ENCODE data around the gene PFN3.
"Not testable (repeated sequence)": the region's sequence is repeated elsewhere in the genome, so short reads cannot be mapped to it uniquely, and the experiment has no call there.

The PFN3 gene

GRCh38 chr5:177365845-177366527 lies 34.5 kb downstream of the PFN3 start:
- in situ Hi-C loops (cut with MboI; ENCODE audit: low sequenced_read_pairs) = no loop called here
- Histone ChIP-seq H3K4me3 (no peak overlapping the region), H3K27me3 (ENCODE audit: low read depth) (no peaks in the 10 kb centered on the region), H3K36me3 (replicated peaks) (no peaks in the 10 kb centered on the region), H3K9me3 (no peaks in the 10 kb centered on the region), H3K4me1 (peaks cover 9% of the 10 kb centered on the region)
- no peak for DNase-seq (ENCODE audit: low spot score in 2 of 2)

- peaks cover 9% of the 10 kb centered on the region for H3K4me1 ChIP-seq
- no peaks in the 10 kb centered on the region for H3K9me3 ChIP-seq
- H3K27me3 ChIP-seq (ENCODE audit: low read depth) = no peaks in the 10 kb centered on the region
- no peaks in the 10 kb centered on the region for H3K36me3 ChIP-seq (replicated peaks)
- in situ Hi-C loops (cut with MboI; ENCODE audit: low sequenced_read_pairs) = no loop called here
- no peak for DNase-seq (ENCODE audit: low spot score in 2 of 2)
- no peak overlapping the region for H3K4me3 ChIP-seq
Measured at GRCh38 chr5:177364159-177364962, 36.1 kb downstream of the PFN3 start.

DNA sequence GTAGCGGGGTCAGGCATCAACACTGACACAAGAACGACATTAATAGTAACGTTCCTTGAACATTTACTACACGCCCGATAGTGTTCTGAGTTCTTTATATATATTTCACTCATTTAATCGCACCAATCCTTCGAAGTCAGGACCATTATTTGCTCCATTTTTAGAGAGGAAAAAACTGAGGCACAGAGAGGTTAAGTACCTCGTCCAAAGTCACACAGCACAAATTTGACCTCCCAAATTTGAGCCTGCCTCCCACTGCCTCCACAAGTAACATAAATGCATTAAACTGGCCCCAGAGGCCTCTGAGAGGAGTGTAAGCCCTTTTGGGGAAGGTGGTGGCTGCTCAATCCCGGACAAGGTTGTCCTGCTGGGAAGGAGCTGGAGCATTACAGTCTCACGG lies 36.9 kb downstream of the PFN3 start:
- peak overlapping the region; percentile 35 for H3K4me3 ChIP-seq

GRCh38 chr5:177362610-177363507 lies 37.6 kb downstream of the PFN3 start:
- no peaks in the 10 kb centered on the region for H3K9me3 ChIP-seq
- H3K36me3 ChIP-seq (replicated peaks) = no peaks in the 10 kb centered on the region
- H3K4me1 ChIP-seq = peaks cover 9% of the 10 kb centered on the region
- peak overlapping the region; percentile 35 for H3K4me3 ChIP-seq
- in situ Hi-C loops (cut with MboI; ENCODE audit: low sequenced_read_pairs) = no loop called here
- DNase-seq (ENCODE audit: low spot score in 2 of 2) = peak; percentile 65 to 80
- peaks cover 9% of the 10 kb centered on the region for H3K27me3 ChIP-seq (ENCODE audit: low read depth)

More for the DNA sequence above, 36.9 kb downstream of the PFN3 start:
- in situ Hi-C loops (cut with MboI; ENCODE audit: low sequenced_read_pairs) = no loop called here
- no peak for DNase-seq (ENCODE audit: low spot score in 2 of 2)
- Histone ChIP-seq H3K27me3 (ENCODE audit: low read depth) (peaks cover 2% of the 10 kb centered on the region), H3K9me3 (no peaks in the 10 kb centered on the region), H3K36me3 (replicated peaks) (no peaks in the 10 kb centered on the region), H3K4me1 (peaks cover 9% of the 10 kb centered on the region)

- Histone ChIP-seq H3K4me1 (peaks cover 9% of the 10 kb centered on the region), H3K36me3 (replicated peaks) (no peaks in the 10 kb centered on the region), H3K27me3 (ENCODE audit: low read depth) (peaks cover 15% of the 10 kb centered on the region), H3K9me3 (no peaks in the 10 kb centered on the region), H3K4me3 (no peak overlapping the region)
- no peak for DNase-seq (ENCODE audit: low spot score in 2 of 2)
- in situ Hi-C loops (cut with MboI; ENCODE audit: low sequenced_read_pairs) = no loop called here
Measured at GRCh38 chr5:177362292-177362609, 38.2 kb downstream of the PFN3 start.

DNA sequence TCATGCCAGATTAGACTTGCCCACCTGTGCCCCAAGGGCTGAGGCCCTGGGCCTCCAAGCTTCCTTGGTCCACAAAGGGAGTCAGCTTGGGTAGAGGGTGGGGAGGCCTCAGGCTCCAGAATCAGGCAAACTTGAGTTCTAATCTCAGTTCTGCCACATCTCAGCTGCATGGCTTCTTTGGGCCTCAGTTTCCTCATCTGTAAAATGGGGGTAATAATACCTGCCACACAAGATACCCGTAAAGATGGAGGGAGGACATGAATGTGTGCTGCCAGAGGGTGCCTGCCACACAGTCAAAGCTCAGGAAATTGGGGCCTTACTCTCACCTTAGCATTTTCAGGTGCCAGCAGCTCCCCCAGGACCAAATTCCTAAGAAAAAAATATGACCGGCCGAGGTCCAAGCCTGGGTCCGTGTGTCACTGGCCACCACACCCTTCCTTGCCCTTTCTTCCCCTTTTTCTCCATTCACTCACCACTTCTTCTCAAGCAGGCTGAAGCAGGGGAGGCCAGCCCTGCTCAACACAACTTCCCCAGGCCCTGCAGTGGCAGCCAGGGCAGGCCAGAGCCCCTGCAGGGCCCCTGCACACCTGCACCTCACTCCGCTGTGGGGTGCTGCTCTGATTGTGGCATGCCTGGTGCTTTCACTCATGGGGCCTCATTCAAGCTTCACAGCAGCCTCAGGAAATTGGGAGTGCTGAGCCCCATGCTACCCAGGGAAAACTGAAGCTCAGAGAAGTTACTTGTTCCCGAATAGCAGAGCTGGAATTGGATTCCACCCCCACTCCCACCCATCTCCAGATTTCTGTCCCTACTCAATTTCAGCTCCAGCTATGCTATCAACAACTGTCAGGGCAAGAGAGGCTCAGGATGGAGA lies 38.8 kb downstream of the PFN3 start:
- in situ Hi-C loops (cut with MboI; ENCODE audit: low sequenced_read_pairs) = no loop called here
- Histone ChIP-seq H3K27me3 (ENCODE audit: low read depth) (peaks cover 17% of the 10 kb centered on the region), H3K4me3 (no peak overlapping the region), H3K4me1 (peaks cover 7% of the 10 kb centered on the region), H3K9me3 (no peaks in the 10 kb centered on the region), H3K36me3 (replicated peaks) (no peaks in the 10 kb centered on the region)
- DNase-seq (ENCODE audit: low spot score in 2 of 2) = no peak

- in situ Hi-C loops (cut with MboI; ENCODE audit: low sequenced_read_pairs); DNase-seq (ENCODE audit: low spot score in 2 of 2); H3K9me3 ChIP-seq; H3K4me3 ChIP-seq; H3K36me3 ChIP-seq (replicated peaks); H3K4me1 ChIP-seq: not testable (repeated sequence)
- H3K27me3 ChIP-seq (ENCODE audit: low read depth) = peaks cover 17% of the 10 kb centered on the region
Measured at GRCh38 chr5:177360740-177361139, 39.7 kb downstream of the PFN3 start.

- no peak overlapping the region for H3K4me3 ChIP-seq
- no peaks in the 10 kb centered on the region for H3K36me3 ChIP-seq (replicated peaks)
- DNase-seq (ENCODE audit: low spot score in 2 of 2) = no peak
- peaks cover 17% of the 10 kb centered on the region for H3K27me3 ChIP-seq (ENCODE audit: low read depth)
- peaks cover 7% of the 10 kb centered on the region for H3K4me1 ChIP-seq
- H3K9me3 ChIP-seq = peaks cover 3% of the 10 kb centered on the region; the same call in 1 of the 2 replicates
- in situ Hi-C loops (cut with MboI; ENCODE audit: low sequenced_read_pairs) = no loop called here
Measured at GRCh38 chr5:177359860-177360259, 40.6 kb downstream of the PFN3 start.

DNA sequence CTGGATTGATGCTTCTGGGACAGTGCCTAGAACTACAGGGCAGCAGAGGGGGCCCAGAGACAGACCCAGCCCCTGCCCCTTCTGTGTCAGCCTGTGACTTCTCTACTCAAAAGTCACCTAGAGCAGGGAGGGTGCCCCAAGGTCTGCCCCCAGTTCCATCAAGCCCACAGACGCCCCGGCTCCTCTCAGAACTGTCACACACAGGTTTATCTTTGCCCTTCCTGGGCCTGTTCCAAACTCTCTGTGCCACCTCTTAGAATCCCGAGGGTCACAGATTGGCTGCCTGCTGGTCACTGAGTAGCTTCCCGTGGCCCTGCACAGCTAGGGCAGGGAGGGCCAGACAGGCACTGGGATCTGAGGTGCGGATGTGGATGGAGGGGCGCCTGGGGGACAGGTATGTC lies 41.0 kb downstream of the PFN3 start:
- peaks cover 17% of the 10 kb centered on the region for H3K27me3 ChIP-seq (ENCODE audit: low read depth)
- no peak for DNase-seq (ENCODE audit: low spot score in 2 of 2)
- H3K9me3 ChIP-seq = peaks cover 3% of the 10 kb centered on the region; the same call in 1 of the 2 replicates
- peaks cover 7% of the 10 kb centered on the region for H3K4me1 ChIP-seq
- in situ Hi-C loops (cut with MboI; ENCODE audit: low sequenced_read_pairs) = no loop called here
- no peaks in the 10 kb centered on the region for H3K36me3 ChIP-seq (replicated peaks)
- no peak overlapping the region for H3K4me3 ChIP-seq

DNA sequence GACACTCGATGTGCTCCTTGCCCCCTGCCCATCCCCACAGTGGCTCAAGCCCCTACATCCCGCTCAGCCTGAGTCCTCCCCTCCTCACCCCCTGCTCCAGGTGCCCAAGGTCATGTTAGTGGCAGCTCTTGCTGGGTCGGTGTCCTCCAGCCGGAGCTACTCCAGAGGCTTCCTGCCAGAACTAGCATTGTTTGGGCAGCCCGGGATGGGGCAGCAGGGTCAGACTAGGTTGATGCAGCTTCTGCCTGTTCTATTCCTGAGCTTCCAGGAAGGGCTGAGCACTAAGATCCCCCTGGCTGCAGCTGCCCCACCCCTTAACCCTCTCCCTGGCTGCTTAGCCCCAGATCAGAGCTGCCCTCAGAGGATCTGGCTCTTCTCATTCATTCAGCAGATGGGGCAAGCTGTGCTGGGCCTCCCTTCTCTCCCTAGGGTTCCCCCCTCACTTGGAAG lies 42.1 kb downstream of the PFN3 start:
- no peak overlapping the region for H3K4me3 ChIP-seq
- in situ Hi-C loops (cut with MboI; ENCODE audit: low sequenced_read_pairs) = no loop called here

GRCh38 chr5:177357459-177358351 lies 42.8 kb downstream of the PFN3 start, which contains the start of gene RGS14:
Gene RGS14 (plus strand): TSS chr5:177357924. CDS start chr5:177358025, 101 bp downstream.
- Histone ChIP-seq H3K4me1 (peaks cover under 1% of the 10 kb centered on the region), H3K9me3 (peaks cover 3% of the 10 kb centered on the region; the same call in 1 of the 2 replicates), H3K27me3 (ENCODE audit: low read depth) (peaks cover 17% of the 10 kb centered on the region), H3K36me3 (replicated peaks) (no peaks in the 10 kb centered on the region), H3K4me3 (no peak within 1 kb of the TSS)
- in situ Hi-C loops (cut with MboI; ENCODE audit: low sequenced_read_pairs) = no loop called here
- DNase-seq (ENCODE audit: low spot score in 2 of 2) = no peak

More for the DNA sequence above, 42.1 kb downstream of the PFN3 start:
- peaks cover 6% of the 10 kb centered on the region for H3K4me1 ChIP-seq
- peaks cover 3% of the 10 kb centered on the region; the same call in 1 of the 2 replicates for H3K9me3 ChIP-seq
- peaks cover 17% of the 10 kb centered on the region for H3K27me3 ChIP-seq (ENCODE audit: low read depth)
- DNase-seq (ENCODE audit: low spot score in 2 of 2) = no peak
- H3K36me3 ChIP-seq (replicated peaks) = no peaks in the 10 kb centered on the region

DNA sequence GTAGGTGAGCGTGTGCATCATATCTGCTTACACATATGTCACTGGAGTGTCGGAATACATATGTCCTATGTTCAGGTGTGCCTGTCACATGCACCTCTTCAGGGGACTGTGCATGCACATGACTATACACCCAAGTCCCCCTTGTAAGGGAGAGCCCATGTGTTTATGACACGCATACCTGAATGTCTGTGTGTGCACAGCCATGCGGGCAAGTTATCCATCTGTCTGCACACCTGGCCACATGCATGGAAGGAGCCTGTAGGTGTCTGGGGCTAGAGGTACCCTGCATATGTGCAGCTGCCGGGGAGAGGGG lies 43.4 kb downstream of the PFN3 start:
- H3K4me3 ChIP-seq = no peak overlapping the region
- no peak for DNase-seq (ENCODE audit: low spot score in 2 of 2)
- peaks cover 3% of the 10 kb centered on the region; the same call in 1 of the 2 replicates for H3K9me3 ChIP-seq
- H3K27me3 ChIP-seq (ENCODE audit: low read depth) = peaks cover 17% of the 10 kb centered on the region
- H3K36me3 ChIP-seq (replicated peaks) = no peaks in the 10 kb centered on the region
- in situ Hi-C loops (cut with MboI; ENCODE audit: low sequenced_read_pairs) = no loop called here
- no peaks in the 10 kb centered on the region; the same call in 1 of the 2 replicates for H3K4me1 ChIP-seq
